Heart right ventricle (tissue), 16 donors: Measurements from ENCODE around the gene NACAD. TPM values are rescaled to one million over a fixed set of nuclear protein-coding genes. Genes with fewer than 3 reads are reported as not detected.

ENCODE experiments used
- ATAC-seq, 8 donors: fragments of 200-7000 bp; cut with Tn5 transposase; one replicate each; pipeline ENCODE4 v1.9.1; 2020; ENCODE audit warnings: mild to moderate bottlenecking in 8 of 8, moderate library complexity in 8 of 8, moderate number of reproducible peaks in 1 of 8
- DNase-seq, 2 donors: peaks; one replicate each; pipeline ENCODE4 v3.0.0-alpha.2; 2020
- H3K27ac ChIP-seq, 10 donors: fragments of 200-600 bp; sonication (generic) in 2 of 10; one replicate each; pipeline versions ENCODE4 v1.5.0 to v1.8.0; 2020 to 2022; ENCODE audit warnings: mild to moderate bottlenecking in 3 of 10
- H3K27me3 ChIP-seq, 7 donors: fragments of 200-600 bp; one replicate each; pipeline ENCODE4 v1.8.0; 2021 to 2022; ENCODE audit warnings: mild to moderate bottlenecking in 2 of 7
- H3K36me3 ChIP-seq, 9 donors: fragments of 200-600 bp; sonication (generic) in 1 of 9; one replicate each; pipeline versions ENCODE4 v1.5.0 to v1.8.0; 2020 to 2022; ENCODE audit warnings: mild to moderate bottlenecking in 2 of 9
- H3K4me1 ChIP-seq, 9 donors: fragments of 200-600 bp; sonication (generic) in 1 of 9; one replicate each; pipeline versions ENCODE4 v1.5.0 to v1.8.0; 2020 to 2022; ENCODE audit warnings: mild to moderate bottlenecking in 4 of 9
- H3K4me3 ChIP-seq, 10 donors: fragments of 200-600 bp; sonication (generic) in 2 of 10; one replicate each; pipeline versions ENCODE4 v1.5.0 to v1.8.0; 2020 to 2022; ENCODE audit warnings: mild to moderate bottlenecking in 7 of 10, moderate library complexity in 2 of 10
- H3K9me3 ChIP-seq, 11 donors: fragments of 200-600 bp in 10 of 11; sonication (generic) in 2 of 11; one replicate each; pipeline versions ENCODE4 v1.5.0 to v1.8.0; 2013 to 2022; ENCODE audit warnings: mild to moderate bottlenecking in 2 of 11, control low read depth in 1 of 11, moderate library complexity in 1 of 11
- CTCF ChIP-seq, 9 donors: fragments of 200-600 bp; sonication (generic) in 2 of 9; IDR thresholded peaks; one replicate each; pipeline versions ENCODE4 v1.5.0 to v1.8.0; 2021 to 2022; ENCODE audit warnings: antibody characterized with exemption in 9 of 9, mild to moderate bottlenecking in 5 of 9, moderate library complexity in 1 of 9
- WGBS, 2 donors: extraction: QIAGEN DNeasy Blood & Tissue Kit; methylation state at CpG; one replicate each; pipeline ENCODE4 v1.1.7; 2013; ENCODE audit warnings: inconsistent platforms in 1 of 2; 5-methylcytosine and 5-hydroxymethylcytosine counted together
- intact Hi-C, 10 donors: fragments of 100-400 bp; cut with DNase I; formaldehyde crosslinking; loops; one replicate each; pipeline versions ENCODE4 v1.11.1 to v1.14.2; 2022
- polyA plus RNA-seq, 2 donors: library from polyadenylated mRNA; stranded (reverse); fragments of 200-250 nt; gene quantifications; one replicate each; pipeline ENCODE4 v1.2.3, GENCODE V29; 2013
- total RNA-seq, 10 donors: library from RNA; stranded (reverse); fragmentation: NEBNext Ultra II Directional in 3 of 10; extraction: Animal tissue kit (Norgen Biotek cat#: 25700) in 3 of 10; gene quantifications; one replicate each; pipeline versions ENCODE4 v1.2.1 to v1.2.4, GENCODE V29; 2021 to 2023
- donor health status: Arrhythmogenic right ventricular cardiomyopathy.
- donor health status: ischemic (EF 13 %, LVEDD 7.1; RV severe dilation, severe dysfunction).
- donor health status: healthy with polysubstance abuse.
- donor health status: DM: no; HTN: yes; CAD: no.
- donor health status: DM: no; HTN: no; CAD: no.
- donor health status: ischemic (EF 25% LVEDD 6.9; RV normal size, moderate dysfunction).
- donor health status: ischemic (EF 25% LVEDD 5.7; RV mildly dilated, moderate dysfunction).
- donor health status: healthy.
- donor health status: DM: yes; HTN: yes; CAD: no.
- donor health status: Ischemic cardiomyopathy.
- donor health status: ischemic (EF 35%, LVEDD 5.7; RV mildly dilated, moderate dysfunction).
- donor health status: nonischemic (EF 11% LVEDD 7.7; RV severe dilation, severe dysfunction).
- donor health status: DM: yes; HTN: yes; CAD: no.
- donor health status: PGD.
- donor health status: ischemic (EF 29% LVEDD 5.4; RV normal size, mild dysfunction).
- donor health status: nonischemic (EF 23%, LVEDD 6.1; RV moderate dilation, normal function).

NACAD gene
- total and polyA plus RNA-seq, 12 donors = 3.0 to 12.0 (median 4.7) TPM

DNA sequence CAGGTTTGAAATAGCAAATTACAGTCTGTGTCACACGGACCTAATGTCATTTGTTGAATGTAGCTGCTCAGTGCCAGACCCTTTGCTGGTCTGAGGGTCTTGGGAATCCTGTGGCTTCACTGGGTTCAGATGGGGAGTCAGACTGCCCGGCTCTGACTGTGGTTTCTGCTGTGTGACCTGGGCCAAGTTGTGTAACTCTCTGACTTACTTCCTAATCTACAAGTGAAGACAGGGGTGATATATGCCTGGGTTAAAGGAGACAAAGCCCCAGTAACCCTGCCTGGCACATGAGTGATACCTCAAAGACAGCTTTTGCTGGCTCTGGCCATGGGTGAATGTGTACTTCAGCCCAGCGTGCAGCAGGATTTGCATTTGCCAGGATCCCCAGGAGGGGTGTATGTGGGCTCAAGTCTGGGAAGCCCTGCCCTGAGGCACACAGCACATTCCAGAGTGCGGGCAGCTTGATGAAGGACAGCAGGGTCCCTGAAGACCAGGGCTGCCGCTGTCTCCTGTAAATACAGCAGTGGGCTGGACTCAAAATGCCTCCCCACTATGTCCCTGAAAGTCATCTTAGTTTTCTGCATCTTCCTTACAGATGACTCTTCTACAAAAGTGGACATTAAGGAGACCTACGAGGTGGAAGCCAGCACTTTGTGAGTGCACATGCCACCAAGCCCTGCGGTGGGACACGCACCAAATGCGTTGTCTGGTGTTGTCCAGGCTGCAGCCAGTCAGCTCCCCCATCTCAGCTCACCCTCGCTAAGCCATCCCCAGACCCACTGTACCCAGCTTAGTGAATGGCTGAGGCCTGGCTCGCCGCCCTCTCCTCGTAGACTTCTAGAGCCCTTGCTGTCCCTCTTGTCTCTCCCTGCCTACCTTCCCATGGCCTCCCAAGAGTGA is 16.4 kb downstream of the NACAD start:
- intact Hi-C loops = loop anchor here in 1 of 10 donors (10.0 kb wide), 1 partner anchor 62 kb away; no protein-coding TSS in a partner anchor
- TF ChIP-seq CTCF (IDR thresholded peaks at IDR 0.05) = no peak
- peaks cover 0 to 100% (median 52%) of the 10 kb centered on the region in 9 donors for H3K36me3 ChIP-seq
- 88 to 90% methylated on average over 13 of the region's 13 CpGs for WGBS, 2 donors
- no peaks in the 10 kb centered on the region for H3K27me3 ChIP-seq
- H3K27ac ChIP-seq = no peak overlapping the region
- no peak for DNase-seq
- no peaks in the 10 kb centered on the region for H3K9me3 ChIP-seq
- peaks cover 0 to 12% (median 3%) of the 10 kb centered on the region in 9 donors for H3K4me1 ChIP-seq
- no peak for ATAC-seq
- no peak overlapping the region for H3K4me3 ChIP-seq

DNA sequence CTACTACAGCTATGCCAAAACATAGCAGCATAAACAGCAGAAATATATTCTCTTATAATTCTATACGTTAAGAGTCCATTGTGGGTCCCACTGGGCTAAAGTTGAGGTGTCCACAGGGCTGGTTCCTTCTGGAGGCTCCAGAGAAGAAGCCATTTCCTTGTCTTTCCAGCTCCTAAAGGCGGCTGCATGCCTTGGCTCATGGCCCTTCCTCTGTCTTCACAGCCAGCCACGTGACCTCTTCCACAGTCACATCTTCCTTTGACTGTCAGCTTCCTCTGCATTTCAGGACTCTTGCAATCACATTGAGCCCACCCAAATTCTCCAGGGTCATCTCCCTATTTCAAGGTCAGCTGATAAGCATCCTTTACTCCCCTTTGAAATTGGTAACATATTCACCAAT is 17.2 kb downstream of the NACAD start:
- TF ChIP-seq CTCF (IDR thresholded peaks at IDR 0.05) = no peak
- no peaks in the 10 kb centered on the region for H3K9me3 ChIP-seq
- intact Hi-C loops = loop anchor here in 1 of 10 donors (10.0 kb wide), 1 partner anchor 63 kb away; no protein-coding TSS in a partner anchor

DNA sequence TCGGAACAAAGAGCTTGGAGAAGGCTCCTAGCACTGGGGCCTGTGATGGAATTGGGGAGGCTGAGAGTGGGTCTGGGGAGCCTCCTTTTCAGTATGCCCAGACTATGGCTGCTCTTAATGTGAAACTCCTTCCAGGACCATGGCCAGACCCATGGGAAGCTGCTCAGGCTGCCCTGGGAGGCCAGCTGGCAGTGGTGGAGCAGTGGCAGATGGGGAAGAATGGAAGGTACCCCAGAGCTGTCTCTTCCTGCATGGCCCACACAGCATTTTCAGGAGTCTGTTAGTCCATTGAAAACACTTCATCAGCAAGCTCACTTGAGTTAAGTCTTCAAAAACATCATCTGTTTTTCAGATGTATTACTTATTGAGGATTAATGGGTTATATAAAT is 18.5 kb downstream of the NACAD start:
- no peak overlapping the region for H3K27ac ChIP-seq
- no peaks in the 10 kb centered on the region for H3K9me3 ChIP-seq
- H3K4me1 ChIP-seq = peaks cover 0 to 12% (median 3%) of the 10 kb centered on the region in 9 donors
- no peaks in the 10 kb centered on the region for H3K27me3 ChIP-seq
- intact Hi-C loops = loop anchor here in 1 of 10 donors (10.0 kb wide), 1 partner anchor 65 kb away; no protein-coding TSS in a partner anchor
- no peak for ATAC-seq
- WGBS, 2 donors = 97 to 100% methylated on average over 1 of the region's 1 CpG
- no peak overlapping the region for H3K4me3 ChIP-seq
- DNase-seq = no peak
- peaks cover 0 to 100% (median 37%) of the 10 kb centered on the region in 9 donors for H3K36me3 ChIP-seq
- no peak for TF ChIP-seq CTCF (IDR thresholded peaks at IDR 0.05)

More for the DNA sequence above, 17.2 kb downstream of the NACAD start:
- ATAC-seq = no peak
- peaks cover 0 to 100% (median 45%) of the 10 kb centered on the region in 9 donors for H3K36me3 ChIP-seq
- WGBS, 2 donors = 79 to 82% methylated on average over 3 of the region's 3 CpGs
- DNase-seq = no peak
- H3K27ac ChIP-seq = no peak overlapping the region
- H3K4me3 ChIP-seq = no peak overlapping the region
- H3K4me1 ChIP-seq = peaks cover 0 to 12% (median 3%) of the 10 kb centered on the region in 9 donors
- no peaks in the 10 kb centered on the region for H3K27me3 ChIP-seq

GRCh38 chr7:45069444-45070253 is 19.1 kb downstream of the NACAD start:
- H3K27me3 ChIP-seq = no peaks in the 10 kb centered on the region
- WGBS, 2 donors = 92 to 96% methylated on average over 15 of the region's 15 CpGs
- intact Hi-C loops = loop anchor here in 1 of 10 donors (10.0 kb wide), 1 partner anchor 65 kb away; no protein-coding TSS in a partner anchor
- ATAC-seq = no peak
- H3K4me3 ChIP-seq = no peak overlapping the region
- H3K4me1 ChIP-seq = peaks cover 0 to 12% (median 3%) of the 10 kb centered on the region in 9 donors
- peaks cover 0 to 100% (median 38%) of the 10 kb centered on the region in 9 donors for H3K36me3 ChIP-seq
- no peak for DNase-seq
- H3K9me3 ChIP-seq = no peaks in the 10 kb centered on the region
- no peak for TF ChIP-seq CTCF (IDR thresholded peaks at IDR 0.05)
- H3K27ac ChIP-seq = no peak overlapping the region
